ENCODE measurements around the gene NCOA1.

GRCh38 chr2:24638568-24638967, 147.5 kb downstream of the NCOA1 start:
- TF ChIP-seq, protein P1, sequence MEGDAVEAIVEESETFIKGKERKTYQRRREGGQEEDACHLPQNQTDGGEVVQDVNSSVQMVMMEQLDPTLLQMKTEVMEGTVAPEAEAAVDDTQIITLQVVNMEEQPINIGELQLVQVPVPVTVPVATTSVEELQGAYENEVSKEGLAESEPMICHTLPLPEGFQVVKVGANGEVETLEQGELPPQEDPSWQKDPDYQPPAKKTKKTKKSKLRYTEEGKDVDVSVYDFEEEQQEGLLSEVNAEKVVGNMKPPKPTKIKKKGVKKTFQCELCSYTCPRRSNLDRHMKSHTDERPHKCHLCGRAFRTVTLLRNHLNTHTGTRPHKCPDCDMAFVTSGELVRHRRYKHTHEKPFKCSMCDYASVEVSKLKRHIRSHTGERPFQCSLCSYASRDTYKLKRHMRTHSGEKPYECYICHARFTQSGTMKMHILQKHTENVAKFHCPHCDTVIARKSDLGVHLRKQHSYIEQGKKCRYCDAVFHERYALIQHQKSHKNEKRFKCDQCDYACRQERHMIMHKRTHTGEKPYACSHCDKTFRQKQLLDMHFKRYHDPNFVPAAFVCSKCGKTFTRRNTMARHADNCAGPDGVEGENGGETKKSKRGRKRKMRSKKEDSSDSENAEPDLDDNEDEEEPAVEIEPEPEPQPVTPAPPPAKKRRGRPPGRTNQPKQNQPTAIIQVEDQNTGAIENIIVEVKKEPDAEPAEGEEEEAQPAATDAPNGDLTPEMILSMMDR (IDR thresholded peaks at IDR 0.05 in 4 of 5, conservative IDR thresholded peaks at IDR 0.05 in 1 of 5): no peak
- no peak for TF ChIP-seq POLR2A (IDR thresholded peaks at IDR 0.05)
